B cell (primary cell): ENCODE results near the gene HELT. TPM values are rescaled to one million over a fixed set of nuclear protein-coding genes. Genes with fewer than 3 reads are reported as not detected.

Experiments
- ATAC-seq: fragments of 200-7000 bp; cut with Tn5 transposase; one replicate; pipeline ENCODE4 v1.10.0; 2021; ENCODE audit warnings: low read depth, mild to moderate bottlenecking, moderate number of reproducible peaks, moderate library complexity
- CTCF ChIA-PET: fragments of 350-600 bp; sonication (Branson Sonifier 250); formaldehyde crosslinking; loops from one replicate; lab custom pipeline; 2021; ENCODE audit warnings: antibody characterized with exemption, inconsistent platforms; lab: Charles Lee
- POLR2A ChIA-PET: fragments of 350-600 bp; sonication (Branson Sonifier 250); formaldehyde crosslinking; loops from one replicate; lab custom pipeline; 2021; ENCODE audit warnings: antibody characterized with exemption; lab: Charles Lee
- DNase-seq: peaks from one replicate; pipeline ENCODE4 v3.0.0; 2013
- H2AFZ ChIP-seq: 2 replicates; pipeline ENCODE4 v1.6.1; 2012; ENCODE audit warnings: mild to moderate bottlenecking, low read depth, low read length; ENCODE audit not compliant: insufficient read depth, poor library complexity, severe bottlenecking
- H3K27ac ChIP-seq, 2 donors: 1 replicate in 1 of 2; 2 replicates in 1 of 2; pipeline ENCODE4 v1.5.1; 2012 to 2013; ENCODE audit warnings: low read length in 2 of 2, mild to moderate bottlenecking in 2 of 2, moderate library complexity in 1 of 2
- H3K27me3 ChIP-seq, 4 experiments: fragments of 200-600 bp in 1 of 4; sonication (generic) in 1 of 4; replicated peaks in 1 of 4; 1 replicate in 2 of 4; 2 replicates in 2 of 4; pipeline versions ENCODE4 v1.6.1 to v1.7.0; 2013 to 2016; ENCODE audit warnings: low read length in 3 of 4, mild to moderate bottlenecking in 2 of 4, mixed read lengths in 1 of 4, moderate library complexity in 1 of 4; ENCODE audit not compliant: insufficient read depth in 4 of 4, control insufficient read depth in 3 of 4; ENCODE audit errors: control extremely low read depth in 1 of 4
- H3K36me3 ChIP-seq, 2 experiments: replicated peaks in 1 of 2; 1 replicate in 1 of 2; 2 replicates in 1 of 2; pipeline versions ENCODE4 v1.6.1 to v1.7.1; 2013; ENCODE audit warnings: low read length in 1 of 2; ENCODE audit not compliant: insufficient read depth in 2 of 2, control insufficient read depth in 1 of 2; ENCODE audit errors: control extremely low read depth in 1 of 2, extremely low read depth in 1 of 2
- H3K4me1 ChIP-seq, 2 donors: fragments of 200-600 bp in 1 of 2; sonication (generic) in 1 of 2; 1 replicate in 1 of 2; 2 replicates in 1 of 2; pipeline versions ENCODE4 v1.5.1 to v1.6.1; 2013 to 2017; ENCODE audit warnings: low read length in 2 of 2; ENCODE audit not compliant: control insufficient read depth in 2 of 2, insufficient read depth in 2 of 2
- H3K4me2 ChIP-seq: replicated peaks from 2 replicates; pipeline ENCODE3; 2012; ENCODE audit warnings: mild to moderate bottlenecking, low read depth, low read length; ENCODE audit not compliant: poor library complexity, severe bottlenecking
- H3K4me3 ChIP-seq, 5 experiments: fragments of 200-600 bp in 1 of 5; sonication (generic) in 1 of 5; 1 replicate in 3 of 5; 2 replicates in 2 of 5; pipeline versions ENCODE4 v1.5.1 to v1.7.0; 2011 to 2016; ENCODE audit warnings: low read length in 4 of 5, mild to moderate bottlenecking in 4 of 5, low read depth in 2 of 5, control low read depth in 1 of 5, moderate library complexity in 1 of 5; ENCODE audit not compliant: insufficient read depth in 1 of 5; ENCODE audit errors: control extremely low read depth in 1 of 5, extremely low read depth in 1 of 5
- H3K79me2 ChIP-seq: fragments of 200-600 bp; sonication (generic); one replicate; pipeline ENCODE4 v1.6.0; 2016; ENCODE audit warnings: low read length; ENCODE audit not compliant: control insufficient read depth, insufficient read depth
- H3K9ac ChIP-seq: fragments of 200-600 bp; sonication (generic); 2 replicates; pipeline ENCODE4 v1.6.1; 2017; ENCODE audit warnings: mild to moderate bottlenecking, low read length, moderate library complexity
- H3K9me3 ChIP-seq, 3 donors: one replicate each; pipeline versions ENCODE4 v1.6.1 to v1.7.1; 2013; ENCODE audit warnings: low read length in 2 of 3; ENCODE audit not compliant: control insufficient read depth in 2 of 3, insufficient read depth in 1 of 3; ENCODE audit errors: control extremely low read depth in 1 of 3
- H4K20me1 ChIP-seq: 2 replicates; pipeline ENCODE4 v1.6.0; 2012; ENCODE audit warnings: mild to moderate bottlenecking, low read length; ENCODE audit not compliant: insufficient read depth, control insufficient read depth, poor library complexity, severe bottlenecking
- H3K27ac Mint-ChIP-seq: one replicate; pipeline ENCODE4 v1.8.0; 2021; ENCODE audit warnings: mixed read lengths
- H3K27me3 Mint-ChIP-seq: one replicate; pipeline ENCODE4 v1.8.0; 2021; ENCODE audit warnings: mixed read lengths
- H3K4me1 Mint-ChIP-seq: one replicate; pipeline ENCODE4 v1.8.0; 2021; ENCODE audit warnings: mixed read lengths
- H3K4me3 Mint-ChIP-seq: one replicate; pipeline ENCODE4 v1.8.0; 2021; ENCODE audit warnings: mixed read lengths
- H3K9me3 Mint-ChIP-seq: one replicate; pipeline ENCODE4 v1.8.0; 2022; ENCODE audit warnings: mixed read lengths; ENCODE audit not compliant: insufficient read depth
- EZH2 ChIP-seq: IDR thresholded peaks from 2 replicates; pipeline ENCODE4 v1.6.1; 2012; ENCODE audit warnings: borderline replicate concordance, low read depth, mild to moderate bottlenecking, moderate library complexity, low read length; ENCODE audit not compliant: insufficient read depth, poor library complexity, severe bottlenecking
- WGBS: methylation state at CpG from one replicate; pipeline ENCODE4 v1.1.5; 2013; ENCODE audit warnings: missing lambda C conversion rate; ENCODE audit not compliant: insufficient coverage; 5-methylcytosine and 5-hydroxymethylcytosine counted together
- intact Hi-C: fragments of 100-400 bp; cut with micrococcal nuclease; formaldehyde crosslinking; loops from one replicate; pipeline ENCODE4 v1.10.0; 2022
- polyA plus RNA-seq: library from polyadenylated mRNA; depleted of rRNA; stranded (reverse); fragments of >200 nt; gene quantifications from 2 replicates; pipeline ENCODE4 v1.2.3, GENCODE V29; 2012
- total RNA-seq, 2 donors: library from RNA; stranded (reverse); fragments of 120-200 nt in 1 of 2; gene quantifications; 1 replicate in 1 of 2; 2 replicates in 1 of 2; pipeline versions ENCODE4 v1.2.3 to v1.2.4, GENCODE V29; 2013 to 2022
- TF ChIP-seq, protein P1 (sequence below): fragments of 200-600 bp; IDR thresholded peaks from one replicate; pipeline ENCODE4 v1.8.0; 2022; ENCODE audit warnings: antibody characterized with exemption, mild to moderate bottlenecking

Gene HELT
- total and polyA plus RNA-seq, 2 donors (not counting 1 experiment from before 2014, with no cell fraction given), result not detected

DNA sequence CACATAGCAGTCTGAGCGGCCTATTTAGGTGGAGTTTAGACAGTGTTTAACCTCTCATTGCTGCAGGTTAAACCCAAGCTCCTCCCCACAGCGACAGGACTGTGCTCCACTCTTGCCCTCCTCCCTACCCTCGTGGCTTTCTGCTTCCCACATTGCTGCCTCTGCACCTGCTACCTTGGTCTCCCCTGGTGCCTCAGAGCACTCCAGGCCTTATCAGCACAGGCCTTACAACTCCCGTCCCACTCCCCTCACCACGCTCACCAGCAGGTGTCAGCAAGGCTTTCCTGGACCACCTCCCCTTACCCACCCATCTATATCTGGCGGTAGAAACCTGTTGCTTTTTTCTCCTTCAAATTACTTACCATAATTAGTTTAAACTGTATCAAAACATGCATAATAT lies 18.6 kb downstream of the HELT start:
- WGBS, result 66% methylated on average over 6 of the region's 6 CpGs
- H3K9ac ChIP-seq, result no peak overlapping the region
- DNase-seq (no peak), ATAC-seq (no peak)
- no peak overlapping the region for H2AFZ ChIP-seq
- intact Hi-C loops, result no loop called here
- H3K27ac Mint-ChIP-seq, result no peak overlapping the region
- no peak overlapping the region for H3K4me3 ChIP-seq
- H4K20me1 ChIP-seq, result no peaks in the 10 kb centered on the region
- peaks cover 38% of the 10 kb centered on the region for H3K27me3 Mint-ChIP-seq
- no peaks in the 10 kb centered on the region for H3K9me3 ChIP-seq
- ChIA-PET CTCF (interaction anchor here (0.5 to 1.7 kb wide), 3 partner anchors 111 to 269 kb away, joined by 3 to 4 read pairs (median 3); no protein-coding TSS in a partner anchor), POLR2A (no interaction called here)
- H3K27ac ChIP-seq, result no peak overlapping the region
- H3K36me3 ChIP-seq, result no peaks in the 10 kb centered on the region
- peaks cover 0 to 5% (median 2%) of the 10 kb centered on the region in 4 experiments for H3K27me3 ChIP-seq
- H3K79me2 ChIP-seq, result no peaks in the 10 kb centered on the region
- peaks cover 5% of the 10 kb centered on the region for H3K4me1 Mint-ChIP-seq
- H3K9me3 Mint-ChIP-seq, result no peaks in the 10 kb centered on the region
- no peak overlapping the region for H3K4me2 ChIP-seq
- TF ChIP-seq EZH2, result no peak
- TF ChIP-seq, protein P1, sequence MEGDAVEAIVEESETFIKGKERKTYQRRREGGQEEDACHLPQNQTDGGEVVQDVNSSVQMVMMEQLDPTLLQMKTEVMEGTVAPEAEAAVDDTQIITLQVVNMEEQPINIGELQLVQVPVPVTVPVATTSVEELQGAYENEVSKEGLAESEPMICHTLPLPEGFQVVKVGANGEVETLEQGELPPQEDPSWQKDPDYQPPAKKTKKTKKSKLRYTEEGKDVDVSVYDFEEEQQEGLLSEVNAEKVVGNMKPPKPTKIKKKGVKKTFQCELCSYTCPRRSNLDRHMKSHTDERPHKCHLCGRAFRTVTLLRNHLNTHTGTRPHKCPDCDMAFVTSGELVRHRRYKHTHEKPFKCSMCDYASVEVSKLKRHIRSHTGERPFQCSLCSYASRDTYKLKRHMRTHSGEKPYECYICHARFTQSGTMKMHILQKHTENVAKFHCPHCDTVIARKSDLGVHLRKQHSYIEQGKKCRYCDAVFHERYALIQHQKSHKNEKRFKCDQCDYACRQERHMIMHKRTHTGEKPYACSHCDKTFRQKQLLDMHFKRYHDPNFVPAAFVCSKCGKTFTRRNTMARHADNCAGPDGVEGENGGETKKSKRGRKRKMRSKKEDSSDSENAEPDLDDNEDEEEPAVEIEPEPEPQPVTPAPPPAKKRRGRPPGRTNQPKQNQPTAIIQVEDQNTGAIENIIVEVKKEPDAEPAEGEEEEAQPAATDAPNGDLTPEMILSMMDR, result no peak
- no peak overlapping the region for H3K4me3 Mint-ChIP-seq
- H3K4me1 ChIP-seq, result peaks cover 0 to 5% of the 10 kb centered on the region in 2 donors

DNA sequence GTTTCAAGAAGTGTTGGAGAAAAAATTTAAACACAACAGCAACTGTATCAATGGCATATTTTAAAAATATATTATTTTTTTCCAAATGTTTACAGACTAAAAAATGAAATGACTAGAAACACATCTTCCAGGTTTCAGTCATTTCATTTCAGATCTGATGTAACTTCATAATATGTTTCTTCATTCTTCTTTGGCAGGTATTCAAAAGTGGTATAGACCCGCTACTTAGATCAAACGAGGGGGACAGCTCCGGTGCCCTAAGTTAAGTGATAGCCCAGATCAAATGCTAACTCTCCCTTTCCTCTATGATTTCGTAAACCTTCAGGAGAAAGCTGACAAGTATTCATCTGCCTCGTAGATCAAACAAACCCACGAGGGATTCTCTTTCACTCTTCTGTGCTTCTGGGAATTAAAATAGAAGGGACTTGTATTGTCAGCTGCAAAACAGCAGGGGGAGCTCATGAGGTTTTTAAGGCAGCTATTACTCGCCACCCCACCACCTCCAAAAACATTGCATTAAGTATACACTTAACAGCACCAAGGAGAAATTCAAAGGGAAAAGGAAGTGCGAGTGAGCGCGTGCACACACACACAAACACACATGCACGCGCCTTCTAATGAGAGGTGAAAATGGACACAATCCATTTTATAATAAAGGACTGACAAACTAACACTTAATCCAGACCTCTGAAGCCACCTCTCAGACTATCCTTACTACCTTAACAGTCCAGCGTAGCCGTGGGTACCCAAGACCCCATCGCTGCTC lies 21.4 kb downstream of the HELT start:
- WGBS, result 33% methylated on average over 3 of the region's 15 CpGs
- Mint-ChIP-seq H3K4me3 (peak overlapping the region; percentile 16), H3K4me1 (peaks cover 5% of the 10 kb centered on the region), H3K27me3 (peaks cover 28% of the 10 kb centered on the region), H3K27ac (no peak overlapping the region), H3K9me3 (no peaks in the 10 kb centered on the region)
- H4K20me1 ChIP-seq, result no peaks in the 10 kb centered on the region
- H3K79me2 ChIP-seq, result no peaks in the 10 kb centered on the region
- ATAC-seq (peak; percentile 86), DNase-seq (peak; percentile 73)
- TF ChIP-seq EZH2, result no peak
- TF ChIP-seq, protein P1, result peak; percentile 87
- intact Hi-C loops, result loop anchor here (1.0 to 2.0 kb wide), 5 partner anchors 55 to 558 kb away; no protein-coding TSS in a partner anchor
- peak overlapping the region; percentile 13 for H3K4me2 ChIP-seq
- H3K27me3 ChIP-seq, result peaks cover 0 to 3% (median 0%) of the 10 kb centered on the region in 4 experiments
- H3K9ac ChIP-seq, result no peak overlapping the region
- no peak overlapping the region for H3K4me3 ChIP-seq
- POLR2A ChIA-PET, result no interaction called here
- H3K9me3 ChIP-seq, result no peaks in the 10 kb centered on the region
- no peaks in the 10 kb centered on the region for H3K36me3 ChIP-seq
- H2AFZ ChIP-seq, result peak overlapping the region; percentile 57
- no peak overlapping the region for H3K27ac ChIP-seq
- peaks cover 0 to 5% of the 10 kb centered on the region in 2 donors for H3K4me1 ChIP-seq
- CTCF ChIA-PET, result interaction anchor here (0.6 to 5.7 kb wide), 23 partner anchors 9 to 776 kb away, joined by 3 to 69 read pairs (median 5); partner anchors contain the start of gene SLC25A4
